Spinal cord (tissue), 10 donors: Measurements from ENCODE around the gene ACO1. TPM values are rescaled to one million over a fixed set of nuclear protein-coding genes. Genes with fewer than 3 reads are reported as not detected.
A peak's percentile ranks its signal among the peaks of the same experiment; 100 is the strongest.

Experiments used
- DNase-seq, 6 donors: peaks; one replicate each; pipeline versions ENCODE4 v3.0.0 to v3.0.0-alpha.2; 2013 to 2015; ENCODE audit warnings: low spot score in 6 of 6, low read depth in 4 of 6
- H3K27ac ChIP-seq: one replicate; pipeline ENCODE4 v1.5.1; 2013; ENCODE audit warnings: low read depth, low read length, control low read depth
- H3K27me3 ChIP-seq: one replicate; pipeline ENCODE4 v1.6.1; 2013; ENCODE audit warnings: low read length; ENCODE audit not compliant: control insufficient read depth, insufficient read depth
- H3K36me3 ChIP-seq: one replicate; pipeline ENCODE4 v1.6.1; 2013; ENCODE audit warnings: low read length; ENCODE audit not compliant: control insufficient read depth, insufficient read depth
- H3K4me1 ChIP-seq: one replicate; pipeline ENCODE4 v1.6.1; 2013; ENCODE audit warnings: low read length; ENCODE audit not compliant: control insufficient read depth, insufficient read depth
- H3K4me3 ChIP-seq: one replicate; pipeline ENCODE4 v1.5.1; 2013; ENCODE audit warnings: low read depth, low read length, control low read depth
- H3K9me3 ChIP-seq: one replicate; pipeline ENCODE4 v1.6.1; 2013; ENCODE audit warnings: low read length; ENCODE audit not compliant: control insufficient read depth, insufficient read depth
- WGBS: methylation state at CpG from one replicate; pipeline ENCODE4 v1.1.5; 2013; ENCODE audit warnings: missing lambda C conversion rate; ENCODE audit not compliant: insufficient coverage; 5-methylcytosine and 5-hydroxymethylcytosine counted together
- polyA plus RNA-seq, 2 donors: library from polyadenylated mRNA; unstranded; fragments of 120-200 nt; gene quantifications; one replicate each; pipeline ENCODE4 v1.2.1, GENCODE V29; 2013; ENCODE audit not compliant: insufficient read length in 2 of 2
- total RNA-seq, 2 donors: library from RNA; depleted of rRNA in 1 of 2; stranded (reverse); fragments of 120-200 nt in 1 of 2; fragments of >200 nt in 1 of 2; gene quantifications; one replicate each; pipeline versions ENCODE4 v1.2.3 to v1.2.4, GENCODE V29; 2013 to 2014
- donor health status: healthy.

ACO1 gene
- total and polyA plus RNA-seq, 4 donors: 27.6 to 36.3 (median 28.4) TPM

DNA sequence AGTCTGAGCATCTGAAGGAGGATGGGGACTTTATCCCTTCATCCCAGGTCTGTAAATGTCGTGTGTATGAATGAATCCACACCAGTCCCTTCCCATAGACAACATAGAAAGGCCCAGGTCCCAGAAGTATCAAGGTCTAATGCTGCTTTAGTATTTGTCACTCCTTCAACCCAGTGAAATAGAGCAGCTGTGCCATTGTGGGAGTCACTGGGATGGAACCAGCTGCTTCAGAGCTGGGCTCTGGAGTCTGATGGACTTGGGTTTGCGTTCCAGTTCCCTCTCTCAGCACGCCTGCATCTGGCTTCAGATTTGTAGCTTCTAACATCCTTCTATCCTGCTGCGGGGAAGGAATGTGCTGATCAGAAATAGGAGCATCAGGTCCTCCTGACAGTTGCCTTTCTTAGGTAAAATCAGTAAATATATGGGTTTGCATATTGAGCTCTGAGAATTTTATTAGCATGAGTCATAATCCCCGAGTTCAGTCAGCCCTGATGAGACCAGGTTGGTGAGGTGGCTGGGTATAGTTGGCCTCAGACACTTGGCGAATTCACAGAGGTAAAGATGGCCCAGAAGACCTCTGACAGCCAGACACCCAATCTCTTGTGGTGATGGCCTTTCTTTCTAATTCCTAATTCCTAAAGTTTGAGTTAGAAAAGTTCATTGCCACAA lies 10.1 kb downstream of the ACO1 start:
- H3K4me3 ChIP-seq: no peak overlapping the region
- no peaks in the 10 kb centered on the region for H3K4me1 ChIP-seq
- H3K9me3 ChIP-seq: no peaks in the 10 kb centered on the region
- no peak for DNase-seq
- 100% methylated on average over 1 of the region's 6 CpGs for WGBS
- H3K36me3 ChIP-seq: no peaks in the 10 kb centered on the region
- no peaks in the 10 kb centered on the region for H3K27me3 ChIP-seq
- H3K27ac ChIP-seq: no peak overlapping the region

DNA sequence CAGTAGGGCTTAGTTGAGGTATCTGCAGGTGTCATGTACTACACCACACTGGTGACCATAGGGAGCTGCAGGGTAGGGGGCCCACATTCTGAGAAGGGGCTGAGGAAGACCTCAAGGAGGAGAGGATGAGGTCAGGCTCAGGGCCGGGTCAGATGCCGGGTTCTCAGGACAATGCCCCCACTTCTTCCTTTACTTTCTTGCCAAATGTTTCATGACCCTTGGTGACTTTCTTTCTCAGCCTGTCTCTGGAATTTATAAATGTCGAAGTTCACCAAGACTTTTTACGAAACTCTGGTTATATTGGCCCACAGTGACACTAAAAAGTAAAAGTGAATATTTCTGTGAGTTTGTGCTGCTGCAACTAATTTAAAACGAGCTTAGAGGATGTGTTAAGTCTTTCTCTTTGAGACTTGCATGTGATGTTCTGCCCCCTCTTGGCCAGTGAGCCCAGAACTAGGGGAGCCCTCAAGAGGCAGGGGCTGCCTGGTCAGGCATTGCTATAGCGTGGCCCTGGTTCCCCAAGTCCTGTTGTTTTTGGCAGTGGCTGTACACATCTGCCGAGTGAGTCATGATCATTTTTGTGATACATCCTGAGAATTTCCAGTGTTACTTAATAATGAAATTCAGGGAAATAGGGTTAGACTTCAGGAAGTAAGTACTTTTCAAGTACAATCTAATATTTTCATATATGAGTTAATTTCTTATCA lies 11.2 kb downstream of the ACO1 start:
- Histone ChIP-seq H3K36me3 (no peaks in the 10 kb centered on the region), H3K27ac (no peak overlapping the region), H3K4me3 (no peak overlapping the region), H3K4me1 (no peaks in the 10 kb centered on the region), H3K9me3 (no peaks in the 10 kb centered on the region), H3K27me3 (no peaks in the 10 kb centered on the region)
- WGBS: 64% methylated on average over 2 of the region's 7 CpGs
- DNase-seq: peak in 1 of 6 donors; percentile 9

DNA sequence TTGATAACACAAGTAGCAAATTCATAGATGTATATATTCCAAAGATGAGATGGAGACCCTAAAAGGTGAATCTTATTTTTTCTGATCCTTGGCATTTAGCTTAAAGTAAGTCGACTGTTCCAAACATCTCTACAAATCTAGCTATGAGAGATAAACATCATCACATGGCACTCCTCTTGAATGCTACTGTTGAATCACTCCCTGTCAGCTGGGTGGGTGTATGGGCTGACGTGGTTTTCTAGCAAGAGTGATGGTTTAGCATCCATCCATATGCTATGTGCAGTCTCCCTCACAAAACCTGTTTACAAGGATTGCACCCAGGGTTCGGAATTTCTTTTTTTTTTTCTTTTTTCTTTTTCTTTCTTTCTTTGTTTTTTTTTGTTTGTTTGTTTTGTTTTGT lies 13.8 kb downstream of the ACO1 start:
- H3K27me3 ChIP-seq: no peaks in the 10 kb centered on the region
- H3K36me3 ChIP-seq: no peaks in the 10 kb centered on the region
- H3K27ac ChIP-seq: no peak overlapping the region
- H3K9me3 ChIP-seq: no peaks in the 10 kb centered on the region
- WGBS: no CpG with 5 or more reads among the region's 3 CpGs
- H3K4me1 ChIP-seq: no peaks in the 10 kb centered on the region
- H3K4me3 ChIP-seq: no peak overlapping the region
- DNase-seq: no peak

DNA sequence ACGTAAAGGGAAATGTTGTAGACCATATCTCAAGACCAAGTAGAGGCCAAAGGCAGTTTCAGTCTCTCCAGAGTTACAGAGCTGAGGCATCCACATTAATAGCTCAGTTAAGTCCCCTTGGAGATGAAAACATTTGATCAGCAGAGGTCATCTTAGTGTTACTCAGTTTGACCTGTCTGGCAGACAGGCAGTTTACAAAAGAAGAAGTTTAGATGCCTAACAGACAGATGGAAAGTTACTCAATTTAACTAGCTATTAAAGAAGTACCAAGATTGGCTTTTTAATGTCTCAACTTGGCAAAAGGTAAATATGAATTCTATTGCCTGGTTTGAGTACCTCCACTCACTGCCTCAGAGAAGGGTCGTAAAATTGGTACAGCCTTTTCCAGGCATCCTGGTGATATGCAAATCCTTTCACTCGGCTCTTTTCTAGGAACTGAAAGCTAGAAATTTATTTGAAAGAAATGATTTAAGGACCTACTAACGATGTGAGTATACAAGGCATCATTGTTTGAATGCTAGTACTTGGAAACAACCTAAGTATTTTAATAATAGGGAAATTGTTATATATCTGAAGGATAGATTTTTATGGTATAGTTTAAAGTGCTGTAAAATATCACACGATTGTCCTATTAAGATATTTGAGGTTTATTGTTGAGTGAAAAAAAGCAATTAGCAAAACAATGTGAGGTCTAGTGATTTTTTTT lies 14.8 kb downstream of the ACO1 start:
- Histone ChIP-seq H3K27ac (no peak overlapping the region), H3K4me1 (no peaks in the 10 kb centered on the region), H3K36me3 (no peaks in the 10 kb centered on the region), H3K27me3 (no peaks in the 10 kb centered on the region), H3K4me3 (no peak overlapping the region), H3K9me3 (no peaks in the 10 kb centered on the region)
- WGBS: 73% methylated on average over 2 of the region's 5 CpGs
- DNase-seq: no peak

DNA sequence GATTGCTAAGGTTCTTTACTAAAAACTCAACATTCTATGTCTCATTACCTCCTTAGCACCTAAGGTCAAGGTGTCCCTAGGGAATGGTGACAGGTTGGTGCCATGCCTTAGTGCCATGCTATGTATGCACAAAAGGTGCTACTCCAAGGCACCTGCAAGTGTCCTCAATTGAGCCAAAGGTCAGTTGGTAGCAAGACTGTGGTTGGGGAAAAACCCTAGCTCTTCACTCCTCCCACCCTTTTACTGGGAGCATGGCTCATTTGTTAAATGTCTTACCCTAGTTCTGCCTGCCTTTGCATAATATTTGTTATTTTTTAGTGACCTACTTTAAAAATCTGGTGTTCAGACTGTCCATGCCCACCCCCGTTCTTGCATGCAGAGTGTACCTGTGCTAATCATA lies 17.0 kb downstream of the ACO1 start:
- Histone ChIP-seq H3K36me3 (peaks cover 9% of the 10 kb centered on the region), H3K4me3 (no peak overlapping the region), H3K27ac (no peak overlapping the region), H3K9me3 (peaks cover 7% of the 10 kb centered on the region), H3K27me3 (no peaks in the 10 kb centered on the region), H3K4me1 (no peaks in the 10 kb centered on the region)
- no CpG with 5 or more reads among the region's 1 CpG for WGBS
- DNase-seq: no peak

DNA sequence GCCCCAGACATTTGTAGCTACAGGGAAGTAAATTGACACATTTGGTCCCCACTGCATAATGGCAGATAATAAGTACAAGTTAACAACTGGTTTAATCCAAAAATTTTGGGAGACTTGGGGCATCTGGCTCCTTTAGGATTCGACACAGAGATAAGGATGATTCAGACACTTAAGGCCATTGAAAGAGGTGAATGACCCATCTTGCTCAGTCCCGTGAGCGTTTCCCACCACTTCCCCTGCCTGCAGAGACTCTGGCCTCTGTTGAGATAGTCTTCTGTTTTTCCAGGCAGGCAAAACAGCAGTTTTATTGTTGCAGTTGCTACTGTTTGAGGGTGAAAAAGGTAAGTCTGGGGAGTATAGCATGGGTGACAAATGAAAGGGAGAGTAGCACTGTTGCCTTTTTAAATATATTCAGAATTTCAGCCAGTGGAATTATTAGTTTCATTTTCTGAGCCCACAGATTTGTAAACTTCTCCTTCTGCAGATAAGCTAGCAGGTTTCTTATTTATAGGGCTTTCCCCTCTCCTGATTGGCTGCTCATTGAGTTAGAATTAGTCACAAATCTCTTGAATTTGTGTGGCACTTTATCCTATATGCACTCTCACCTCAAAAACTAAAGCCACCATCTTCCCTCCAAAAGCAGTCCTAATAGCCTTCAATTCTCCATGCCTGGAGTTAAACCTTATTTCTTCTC lies 19.3 kb downstream of the ACO1 start:
- no peaks in the 10 kb centered on the region for H3K4me1 ChIP-seq
- H3K36me3 ChIP-seq: peaks cover 15% of the 10 kb centered on the region
- H3K4me3 ChIP-seq: no peak overlapping the region
- no peaks in the 10 kb centered on the region for H3K27me3 ChIP-seq
- WGBS: 75% methylated on average over 3 of the region's 3 CpGs
- H3K9me3 ChIP-seq: peaks cover 7% of the 10 kb centered on the region
- H3K27ac ChIP-seq: no peak overlapping the region
- no peak for DNase-seq

DNA sequence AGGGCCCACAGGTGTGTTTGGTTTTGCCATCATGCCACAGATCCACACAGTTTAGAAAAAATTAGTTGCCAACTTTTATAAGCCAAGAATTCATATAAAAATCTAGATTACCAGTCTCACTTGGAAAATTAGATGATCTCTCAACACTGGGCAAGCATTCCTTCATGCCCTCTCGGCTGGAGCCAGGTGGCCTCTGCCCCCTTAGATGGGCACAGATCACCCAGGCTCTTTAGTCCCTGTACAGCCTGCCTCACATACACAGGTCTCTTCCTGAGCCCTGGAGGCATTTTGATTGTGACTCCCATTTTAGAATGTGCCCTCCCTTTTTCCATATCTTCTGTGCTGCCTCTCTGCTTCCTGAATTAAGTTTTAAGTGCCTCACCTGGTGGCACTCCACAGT lies 20.0 kb downstream of the ACO1 start:
- peaks cover 16% of the 10 kb centered on the region for H3K36me3 ChIP-seq
- H3K9me3 ChIP-seq: peaks cover 7% of the 10 kb centered on the region
- no peak for DNase-seq
- 100% methylated on average over 1 of the region's 1 CpG for WGBS
- H3K4me1 ChIP-seq: no peaks in the 10 kb centered on the region
- no peak overlapping the region for H3K4me3 ChIP-seq
- no peak overlapping the region for H3K27ac ChIP-seq
- no peaks in the 10 kb centered on the region for H3K27me3 ChIP-seq

DNA sequence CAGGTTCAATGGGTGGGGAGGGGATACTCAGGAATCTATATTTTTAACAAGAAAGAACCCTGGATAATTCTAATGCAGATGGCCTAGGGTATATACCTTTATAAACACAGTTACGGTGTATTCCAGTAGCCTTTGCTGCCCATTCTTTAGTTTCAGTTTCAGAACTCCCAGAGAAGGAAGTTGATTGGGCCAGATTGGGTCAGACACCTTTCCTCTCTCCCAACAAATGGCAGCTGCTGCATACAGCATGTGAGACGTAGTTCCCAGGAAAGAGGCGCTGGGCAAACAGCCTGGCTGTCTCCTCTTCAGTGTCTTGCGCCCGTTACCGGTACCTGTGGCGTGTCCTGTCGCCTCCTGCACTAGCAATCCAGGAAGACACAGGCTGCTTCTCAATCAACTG lies 20.4 kb downstream of the ACO1 start:
- H3K27me3 ChIP-seq: no peaks in the 10 kb centered on the region
- H3K36me3 ChIP-seq: peaks cover 19% of the 10 kb centered on the region
- no peaks in the 10 kb centered on the region for H3K4me1 ChIP-seq
- H3K4me3 ChIP-seq: no peak overlapping the region
- DNase-seq: no peak
- H3K27ac ChIP-seq: no peak overlapping the region
- 75% methylated on average over 4 of the region's 8 CpGs for WGBS
- H3K9me3 ChIP-seq: peaks cover 7% of the 10 kb centered on the region

DNA sequence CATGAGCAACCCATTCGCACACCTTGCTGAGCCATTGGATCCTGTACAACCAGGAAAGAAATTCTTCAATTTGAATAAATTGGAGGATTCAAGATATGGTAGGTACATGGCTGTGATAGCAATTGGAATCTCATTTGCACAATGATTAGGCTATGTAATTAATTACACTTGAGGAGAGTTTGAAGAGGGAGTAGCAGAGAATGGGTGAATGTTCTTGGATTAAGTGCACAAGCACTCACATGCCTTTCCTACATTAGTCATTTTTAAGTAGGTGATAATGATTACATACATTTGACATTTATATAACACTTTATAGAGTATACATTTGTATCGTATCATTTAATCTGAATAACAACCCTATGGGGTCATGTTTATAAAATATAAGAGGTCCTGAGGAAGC lies 21.1 kb downstream of the ACO1 start:
- Histone ChIP-seq H3K9me3 (peaks cover 7% of the 10 kb centered on the region), H3K27me3 (no peaks in the 10 kb centered on the region), H3K4me3 (no peak overlapping the region), H3K27ac (no peak overlapping the region), H3K4me1 (no peaks in the 10 kb centered on the region), H3K36me3 (peaks cover 19% of the 10 kb centered on the region)
- no CpG with 5 or more reads among the region's 2 CpGs for WGBS
- DNase-seq: no peak
